HG03159 (cell line): ENCODE measurements around the gene KCNK7.
A peak's percentile ranks its signal among the peaks of the same experiment; 100 is the strongest.

Source experiments
- ATAC-seq: cut with Tn5 transposase; IDR thresholded peaks from one replicate; pipeline ENCODE4 v1.9.1; 2021; ENCODE audit warnings: mild to moderate bottlenecking, moderate library complexity; ENCODE audit not compliant: unreplicated experiment

Gene KCNK7

DNA sequence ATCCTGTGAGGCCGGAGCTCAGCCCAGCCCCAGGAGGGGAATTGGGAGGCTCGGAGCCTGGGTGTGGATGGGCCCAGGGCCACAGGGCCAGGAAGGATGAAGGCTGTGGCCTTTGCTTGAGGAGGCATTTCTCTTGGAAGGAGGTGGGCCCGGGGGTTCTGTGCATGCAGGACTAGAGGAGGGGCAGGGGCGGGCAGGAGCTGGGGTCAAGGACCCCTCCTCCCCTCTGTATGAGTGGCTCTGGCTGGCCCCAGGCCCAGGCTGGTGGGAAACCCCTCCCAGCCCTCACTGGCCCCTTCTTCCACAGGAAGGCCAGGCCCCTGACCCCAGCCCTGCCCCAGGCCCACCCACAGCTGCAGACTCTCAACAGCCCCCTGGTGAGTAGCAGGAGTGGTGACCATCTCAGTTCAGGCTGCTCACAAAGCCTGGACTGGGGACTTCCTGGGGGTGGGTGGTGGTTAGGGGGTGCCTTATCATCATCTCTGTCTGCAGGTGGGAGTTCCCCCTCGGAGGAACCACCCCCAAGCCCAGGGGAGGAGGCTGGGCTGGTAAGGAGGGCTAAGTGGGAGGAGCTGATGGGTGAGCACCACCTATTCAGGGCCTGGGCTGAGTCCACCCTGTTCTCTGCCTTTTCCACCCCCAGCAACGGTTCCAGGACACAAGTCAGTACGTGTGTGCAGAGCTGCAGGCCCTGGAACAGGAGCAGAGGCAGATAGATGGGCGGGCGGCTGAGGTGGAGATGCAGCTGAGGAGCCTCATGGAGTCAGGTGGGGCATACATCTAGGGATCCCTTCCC is 6.0 kb downstream of the KCNK7 start:
- no peak for ATAC-seq

DNA sequence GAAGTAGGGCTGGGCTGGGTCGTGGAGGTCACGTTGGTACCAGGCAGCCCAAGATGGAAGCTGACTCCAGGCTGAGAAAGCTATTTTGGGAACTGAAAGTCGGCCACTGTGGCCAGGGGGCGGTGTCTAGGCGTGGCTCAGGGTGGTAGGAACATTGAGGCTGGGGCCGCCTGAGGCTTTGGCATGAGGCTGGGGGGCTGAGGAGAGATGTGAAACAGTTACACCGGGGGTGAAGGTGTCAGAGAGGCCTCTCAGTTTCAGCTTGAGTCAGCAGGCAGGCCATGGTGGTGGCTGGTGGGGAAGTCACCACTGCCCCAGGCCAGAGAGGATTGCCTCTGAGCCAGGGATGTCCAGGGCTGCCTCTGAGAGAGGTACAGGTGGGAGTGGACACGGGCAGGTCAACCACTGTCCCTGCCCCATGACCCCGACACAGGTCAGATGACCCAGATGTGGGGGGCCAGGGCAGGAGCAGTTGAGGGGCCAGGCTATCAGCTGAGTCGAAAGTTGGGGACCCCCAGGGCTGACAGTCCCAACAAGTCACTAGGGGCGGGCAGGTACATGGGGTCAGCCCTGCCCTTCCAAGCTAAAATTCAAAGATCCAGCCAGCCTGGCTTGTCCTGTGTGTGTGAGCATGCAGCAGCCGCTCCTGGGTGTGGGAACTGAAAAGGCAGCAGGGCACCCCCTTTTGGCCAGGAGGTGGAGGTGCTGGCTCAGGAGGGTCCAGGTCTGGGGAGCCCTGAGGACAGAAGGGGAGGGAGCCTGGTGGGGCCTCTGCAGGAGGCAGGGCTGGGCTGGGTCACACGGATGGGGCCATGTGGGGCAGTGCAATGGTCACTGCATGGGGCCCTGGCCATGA is 7.2 kb downstream of the KCNK7 start:
- ATAC-seq, result peak; percentile 74

DNA sequence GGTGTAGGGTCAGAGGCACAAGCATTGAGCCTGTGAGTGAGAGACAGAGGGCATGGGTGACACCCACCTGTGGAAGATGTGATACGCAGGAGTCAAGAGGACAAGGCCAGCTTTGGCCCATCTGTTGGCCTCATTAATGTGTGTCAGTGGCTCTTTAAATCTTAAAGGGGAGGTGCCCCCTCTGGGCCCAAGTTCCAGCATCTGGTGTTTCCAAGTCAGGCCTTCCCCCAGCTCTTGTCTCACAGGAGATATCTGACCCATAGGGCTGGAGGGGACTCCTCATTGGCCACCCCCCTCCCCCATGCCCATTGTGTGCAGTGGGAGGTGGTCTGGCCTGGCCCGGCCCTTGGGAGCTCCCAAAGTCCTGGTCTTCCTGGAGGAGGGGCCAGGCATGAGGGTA is 8.9 kb downstream of the KCNK7 start:
- ATAC-seq, result no peak

DNA sequence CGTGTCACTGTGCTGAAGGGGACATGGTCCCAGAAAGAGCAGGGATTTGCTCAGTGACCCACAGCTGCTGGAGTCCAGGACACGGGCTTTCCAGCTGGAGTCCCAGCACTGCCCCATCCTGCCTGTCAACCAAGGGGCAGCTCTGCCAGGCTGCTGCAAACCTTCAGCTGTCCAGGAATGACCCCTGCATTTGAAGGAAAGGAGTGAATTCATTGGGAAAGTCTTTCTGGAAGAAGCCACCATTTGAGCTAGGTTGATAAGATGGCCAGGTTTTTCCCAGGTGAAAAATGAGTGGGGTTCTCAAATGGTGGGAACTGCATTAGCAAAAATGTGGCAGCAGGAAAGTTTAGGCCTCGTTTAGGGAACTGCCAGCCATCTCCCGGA is 9.4 kb downstream of the KCNK7 start:
- ATAC-seq, result no peak

DNA sequence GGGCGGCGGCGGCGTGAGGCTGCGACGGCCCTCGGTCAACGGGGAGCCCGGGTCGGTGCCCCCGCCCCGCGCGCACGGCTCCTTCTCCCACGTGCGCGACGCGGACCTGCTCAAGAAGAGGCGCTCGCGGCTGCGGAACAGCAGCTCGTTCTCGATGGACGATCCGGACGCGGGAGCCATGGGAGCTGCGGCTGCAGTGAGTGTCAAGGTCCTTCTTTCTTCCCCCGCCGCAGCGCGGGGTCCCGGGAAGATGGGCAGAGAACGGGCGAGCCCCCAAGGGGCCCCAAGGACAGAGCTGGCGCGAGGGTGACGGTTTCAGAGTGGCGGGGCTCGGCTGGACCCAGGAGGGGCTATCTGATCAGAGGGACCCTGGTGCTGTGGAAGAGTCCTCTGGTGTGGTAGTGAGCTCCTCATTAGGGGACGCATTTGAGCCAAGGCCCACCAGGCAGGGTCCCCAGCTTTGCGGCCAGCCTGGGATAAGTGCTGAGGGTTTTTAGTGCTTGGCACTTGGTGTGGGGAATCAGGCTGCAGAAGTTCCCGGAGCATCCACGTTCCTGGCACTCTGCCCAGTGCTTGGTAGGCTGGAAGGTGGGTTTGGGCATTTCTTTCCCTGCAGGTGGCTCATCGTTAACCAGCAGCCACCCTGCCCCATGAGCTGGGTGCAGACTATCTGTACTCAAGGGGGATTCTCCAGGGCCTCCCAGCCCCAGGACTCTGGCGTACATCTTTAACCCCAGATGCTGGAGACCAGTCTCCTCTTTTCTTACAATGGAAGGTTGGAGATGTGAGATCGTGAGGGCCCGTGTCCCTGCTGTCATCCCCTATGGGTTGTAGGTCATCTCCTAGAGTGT is 10.0 kb downstream of the KCNK7 start:
- no peak for ATAC-seq

DNA sequence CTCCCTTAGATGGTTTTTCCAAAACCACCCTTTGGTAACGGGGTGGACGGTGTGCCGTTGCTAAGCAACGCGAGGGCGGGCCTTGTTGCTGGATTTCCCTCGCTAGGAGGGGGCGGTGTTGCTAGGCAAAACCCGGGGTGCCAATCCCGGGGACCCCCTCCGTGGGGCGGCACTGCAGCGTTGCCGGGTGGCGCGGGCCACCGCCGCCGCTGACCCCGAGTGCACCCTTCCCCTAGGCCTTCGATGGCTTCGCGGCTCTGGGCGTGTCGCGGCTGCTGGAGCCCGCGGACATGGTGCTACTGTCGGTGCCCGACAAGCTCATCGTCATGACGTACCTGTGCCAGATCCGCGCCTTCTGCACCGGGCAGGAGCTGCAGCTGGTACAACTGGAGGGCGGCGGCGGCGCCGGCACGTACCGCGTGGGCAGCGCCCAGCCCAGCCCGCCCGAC is 10.9 kb downstream of the KCNK7 start:
- no peak for ATAC-seq

DNA sequence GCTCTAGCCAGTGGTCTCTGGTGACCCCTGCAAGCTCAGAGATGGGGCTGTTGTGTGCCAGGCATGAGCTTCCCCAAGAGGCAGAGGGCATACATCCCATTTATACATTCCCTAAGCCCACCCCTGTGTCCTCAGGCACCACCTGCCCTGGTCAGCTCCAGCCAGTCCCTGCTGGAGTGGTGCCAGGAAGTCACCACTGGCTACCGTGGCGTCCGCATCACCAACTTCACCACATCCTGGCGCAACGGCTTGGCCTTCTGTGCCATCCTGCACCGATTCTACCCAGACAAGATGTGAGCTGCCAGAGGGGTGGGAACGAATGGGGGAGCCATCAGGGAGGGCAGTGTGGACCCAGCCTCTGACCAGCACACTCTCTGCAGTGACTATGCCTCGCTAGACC is 11.5 kb downstream of the KCNK7 start:
- ATAC-seq, result no peak

DNA sequence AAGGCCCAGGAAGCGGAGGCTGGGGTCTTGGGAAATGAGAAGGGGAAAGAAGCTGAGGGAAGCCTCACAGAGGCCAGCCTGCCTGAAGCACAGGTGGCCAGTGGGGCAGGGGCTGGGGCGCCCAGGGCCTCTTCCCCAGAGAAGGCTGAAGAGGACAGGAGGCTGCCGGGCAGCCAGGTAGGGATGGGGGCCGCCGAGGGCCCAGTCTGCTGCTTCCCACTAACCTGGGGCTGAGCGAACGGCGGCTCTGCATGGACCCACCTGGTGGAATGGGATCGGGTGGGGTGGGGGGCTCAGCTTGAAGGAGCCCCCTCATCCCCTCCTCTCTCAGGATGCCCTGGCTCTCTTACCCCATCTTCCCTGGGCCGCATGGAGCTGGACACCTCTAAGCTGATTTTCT is 12.0 kb downstream of the KCNK7 start:
- ATAC-seq, result no peak

DNA sequence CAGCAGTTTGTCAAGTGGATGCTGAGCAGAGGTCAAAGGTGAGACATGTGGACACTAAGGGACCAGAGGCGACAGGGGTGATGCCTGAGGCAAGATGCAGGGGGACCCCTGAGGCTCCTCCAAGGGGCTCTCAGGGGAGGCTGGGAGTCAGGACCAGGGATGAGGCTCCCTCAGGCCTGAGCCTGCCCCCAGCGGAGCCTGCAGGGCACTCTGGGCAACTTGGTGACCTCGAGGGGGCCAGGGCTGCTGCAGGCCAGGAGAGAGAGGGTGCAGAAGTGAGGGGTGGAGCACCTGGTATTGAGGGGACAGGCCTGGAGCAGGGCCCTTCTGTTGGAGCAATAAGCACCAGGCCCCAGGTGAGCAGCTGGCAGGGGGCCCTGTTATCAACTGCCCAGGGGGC is 13.7 kb downstream of the KCNK7 start:
- no peak for ATAC-seq

DNA sequence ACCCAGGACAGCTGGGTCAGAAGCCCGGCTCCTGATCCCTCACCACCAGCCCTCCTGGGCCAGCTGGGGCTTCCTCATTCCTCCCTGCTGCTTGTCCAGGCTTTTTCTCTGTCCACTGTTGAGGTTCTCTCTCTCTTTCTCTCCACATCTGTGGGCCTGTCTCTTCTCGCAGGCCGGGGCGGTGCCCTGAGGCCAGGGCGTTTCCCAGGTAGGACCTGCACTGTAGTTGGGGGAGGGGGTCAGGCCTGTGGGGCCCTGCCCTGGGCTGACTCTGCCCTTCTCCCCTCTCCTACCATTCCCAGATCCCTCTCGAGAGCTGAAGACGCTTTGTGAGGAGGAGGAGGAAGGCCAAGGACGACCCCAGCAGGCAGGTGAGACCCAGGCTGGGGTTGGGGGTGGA is 14.8 kb downstream of the KCNK7 start:
- no peak for ATAC-seq

DNA sequence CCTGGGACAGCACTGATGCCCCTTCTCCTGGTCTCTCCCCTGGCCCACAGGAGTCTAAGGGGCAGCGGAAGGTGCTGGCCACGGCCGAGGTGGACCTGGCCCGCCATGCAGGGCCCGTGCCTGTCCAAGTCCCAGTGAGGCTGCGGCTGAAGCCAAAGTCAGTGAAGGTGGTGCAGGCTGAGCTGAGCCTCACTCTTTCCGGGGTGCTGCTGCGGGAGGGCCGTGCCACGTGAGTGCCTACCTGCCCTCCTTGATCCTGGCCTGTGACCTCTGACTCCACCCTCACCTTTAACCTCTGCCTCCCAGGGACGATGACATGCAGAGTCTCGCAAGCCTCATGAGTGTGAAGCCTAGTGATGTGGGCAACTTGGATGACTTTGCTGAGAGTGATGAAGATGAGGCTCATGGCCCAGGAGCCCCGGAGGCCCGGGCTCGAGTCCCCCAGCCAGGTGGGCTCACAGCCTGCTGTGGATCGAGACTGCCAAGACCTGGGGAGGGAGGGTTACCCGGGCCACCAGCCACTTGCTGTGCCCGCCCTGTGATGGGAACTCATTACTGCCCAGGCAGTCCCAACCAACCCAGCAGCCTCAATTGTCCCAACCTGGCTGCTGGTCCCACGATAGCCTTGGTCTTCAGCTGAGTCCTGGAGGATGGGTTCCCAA is 15.4 kb downstream of the KCNK7 start:
- ATAC-seq, result no peak

DNA sequence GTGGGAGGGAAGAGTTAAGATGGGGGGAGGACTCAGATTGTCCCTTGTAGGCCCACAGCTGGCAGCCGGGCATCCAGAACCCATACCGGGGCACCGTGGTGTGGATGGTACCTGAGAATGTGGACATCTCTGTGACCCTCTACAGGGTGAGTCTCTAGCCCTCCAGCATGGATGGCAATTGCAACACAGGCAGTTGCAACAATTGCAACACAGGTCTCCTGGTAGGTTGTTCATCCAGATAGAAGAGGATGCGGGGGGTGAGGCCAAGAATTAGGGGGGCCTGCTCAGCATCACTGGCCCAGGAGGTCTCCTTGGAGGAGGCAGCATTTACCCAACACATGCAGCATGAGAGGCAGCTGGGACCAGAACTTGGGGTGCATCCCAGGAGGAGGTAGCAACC is 16.3 kb downstream of the KCNK7 start:
- no peak for ATAC-seq

DNA sequence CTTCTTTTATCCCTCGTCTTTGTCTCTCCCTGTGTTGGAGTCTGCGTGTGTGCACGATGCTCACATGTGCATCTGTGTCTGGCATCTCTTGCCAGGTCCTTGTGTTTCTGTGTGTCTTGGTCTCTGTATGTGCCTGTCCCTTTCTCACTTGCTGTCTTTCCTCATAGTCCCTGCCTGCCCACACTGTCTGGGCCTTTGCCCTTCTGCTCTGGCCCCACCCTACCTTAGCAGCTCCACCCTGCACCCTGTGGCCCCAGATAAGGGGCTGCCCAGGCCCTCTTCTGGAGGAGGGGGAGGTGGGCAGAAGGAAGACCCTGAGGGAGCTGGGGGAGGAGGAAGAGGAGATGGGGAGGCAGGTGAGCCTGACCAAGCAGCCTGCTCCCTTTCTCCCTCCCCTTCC is 16.9 kb downstream of the KCNK7 start:
- ATAC-seq, result no peak

DNA sequence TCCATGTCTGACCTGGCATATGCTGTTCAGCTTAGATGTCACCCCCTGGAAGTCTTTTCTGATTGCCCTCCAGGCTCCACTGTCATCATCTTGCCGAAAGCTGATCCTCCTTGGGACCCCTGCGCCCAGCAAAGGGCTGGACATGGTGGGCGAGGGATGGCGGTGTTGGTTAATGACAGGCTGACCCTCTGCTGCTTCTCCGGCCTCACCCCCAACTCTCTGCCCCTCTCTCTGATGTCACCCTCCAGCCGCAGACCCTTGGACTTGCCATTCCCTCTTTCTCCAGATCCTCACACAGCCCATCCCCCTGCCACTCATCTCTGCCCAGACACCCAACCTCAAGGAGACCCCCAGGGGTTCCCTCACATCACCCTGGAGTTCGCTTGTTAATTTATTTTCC is 17.5 kb downstream of the KCNK7 start:
- ATAC-seq, result no peak

DNA sequence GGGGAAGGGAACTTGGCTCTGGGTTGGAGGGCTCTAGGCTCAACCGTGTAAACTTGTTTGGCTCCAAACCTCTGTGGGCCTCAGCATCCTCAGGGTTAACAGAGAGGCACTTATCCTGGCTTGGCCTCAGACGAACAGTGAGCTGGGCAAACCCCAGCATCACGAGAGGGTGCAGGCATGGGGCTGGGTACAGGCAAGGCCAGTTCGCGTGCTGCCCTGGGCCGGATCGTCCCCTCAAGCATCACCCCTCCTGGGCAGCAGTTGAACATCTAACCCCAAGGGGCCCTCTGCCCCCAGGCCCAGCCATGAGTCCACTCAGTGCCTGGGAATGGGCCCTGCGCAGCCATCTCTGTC is 17.9 kb downstream of the KCNK7 start:
- ATAC-seq, result no peak

DNA sequence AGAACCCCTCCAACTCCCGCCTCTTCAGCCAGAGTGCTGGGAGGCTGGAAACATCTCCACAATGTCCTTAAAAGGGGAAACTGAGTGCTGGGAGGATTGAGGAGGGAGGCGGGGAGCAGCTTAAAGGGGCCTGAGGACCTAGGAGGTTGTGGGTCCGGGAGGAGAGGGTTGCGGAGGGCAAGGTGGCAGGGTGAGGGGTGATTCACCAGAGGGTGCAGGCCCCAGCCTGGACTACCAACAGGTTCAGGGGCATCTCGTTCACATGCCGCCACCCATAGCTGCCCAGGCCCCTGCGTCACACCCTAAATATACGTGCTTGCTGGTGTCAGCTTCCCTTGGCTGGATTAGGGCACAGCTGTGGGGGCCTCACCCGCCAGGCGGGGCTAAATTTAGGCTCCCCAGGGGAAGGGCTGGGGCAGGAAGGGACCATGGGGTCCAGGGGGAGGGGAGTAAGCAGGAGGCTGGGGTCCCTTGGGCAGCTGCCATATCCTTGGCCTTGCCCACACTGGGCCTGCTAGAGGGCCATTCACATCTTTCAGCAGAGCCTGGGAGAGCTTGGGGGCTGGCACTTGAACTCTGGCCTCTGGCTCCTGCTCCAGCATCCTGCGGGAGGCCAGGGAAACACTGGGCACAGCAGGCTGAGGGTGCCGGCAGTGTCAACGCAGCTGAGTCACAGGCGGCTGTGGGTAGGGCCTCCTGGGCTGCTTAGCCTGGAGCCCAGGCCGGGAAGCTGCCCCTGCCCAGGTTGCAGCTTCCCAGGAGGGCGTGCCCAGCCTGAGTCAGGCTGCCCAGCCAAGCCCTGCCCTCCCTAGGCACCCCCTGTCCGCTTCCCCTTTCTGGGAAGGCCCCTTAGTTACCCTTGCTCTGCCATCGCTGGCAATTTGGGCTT is 18.5 kb downstream of the KCNK7 start:
- ATAC-seq, result no peak

DNA sequence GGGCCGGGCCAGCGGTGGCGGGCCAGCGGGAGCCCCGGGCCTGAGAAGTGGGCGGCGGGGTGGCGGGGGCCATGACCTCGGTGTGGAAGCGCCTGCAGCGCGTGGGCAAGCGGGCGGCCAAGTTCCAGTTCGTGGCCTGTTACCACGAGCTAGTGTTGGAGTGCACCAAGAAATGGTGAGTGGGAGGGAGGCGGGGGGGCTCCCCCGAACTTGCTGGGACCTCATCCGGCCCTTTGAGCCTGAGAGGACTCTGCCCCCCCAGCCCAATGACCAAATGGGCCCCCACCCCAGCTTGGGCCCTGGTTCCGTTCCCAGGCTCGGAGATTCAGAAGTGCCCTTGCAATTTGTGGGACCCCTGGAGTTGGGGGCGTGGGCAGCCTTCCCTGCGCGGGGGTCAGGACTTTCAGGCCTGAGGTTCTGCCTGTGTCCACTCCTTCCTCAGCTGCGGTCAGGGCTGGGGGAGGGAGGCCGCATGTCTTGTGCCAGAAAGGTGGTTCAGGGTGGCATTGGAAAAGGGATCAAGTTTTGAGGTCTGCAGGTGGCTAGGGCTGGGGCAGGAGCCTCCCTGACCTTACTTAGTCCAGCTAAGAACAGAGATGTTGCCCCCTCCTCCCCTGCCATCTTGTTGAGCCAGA is 19.3 kb downstream of the KCNK7 start:
- ATAC-seq, result no peak

DNA sequence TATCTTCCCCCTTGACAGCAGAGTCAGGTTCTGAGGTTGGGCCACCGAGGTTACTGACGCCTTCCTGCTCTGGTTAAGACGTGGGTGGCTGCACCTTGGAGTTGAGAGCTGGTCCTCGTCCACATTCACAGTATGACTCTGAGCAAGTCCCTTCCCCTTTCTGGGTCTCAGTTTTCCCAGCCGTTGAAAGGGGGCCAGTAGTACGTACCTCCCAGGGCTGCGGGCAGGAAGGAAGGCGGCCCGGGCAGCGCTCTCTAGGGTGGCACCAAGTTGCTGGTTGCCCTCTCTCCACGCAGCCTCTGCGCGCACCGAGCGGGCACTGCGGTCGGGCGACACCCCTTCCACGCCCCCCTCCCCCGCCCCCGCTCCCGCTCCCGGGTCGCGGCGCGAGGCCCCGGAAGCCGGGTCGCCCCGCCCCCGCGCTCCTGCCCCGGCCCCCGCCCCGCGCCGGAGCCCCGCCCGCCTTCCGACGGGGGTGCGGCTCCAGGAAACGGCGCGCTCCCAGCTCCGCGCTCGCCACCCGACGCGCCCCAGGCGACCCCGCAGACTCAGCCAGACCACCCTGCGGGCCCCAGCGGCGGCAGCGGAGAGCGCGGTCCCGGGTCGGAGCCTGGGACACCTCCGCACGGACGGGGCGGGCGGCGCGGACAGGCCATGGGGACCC is 19.9 kb downstream of the KCNK7 start, which contains the start of gene EHBP1L1:
EHBP1L1 (plus strand) TSS at position 486 of the 664 bp plus-strand sequence. CDS start 250 bp downstream, outside the sequence.
- ATAC-seq, result no peak
